H1 (cell line): ENCODE data around the gene GFPT1. TPM values are rescaled to one million over a fixed set of nuclear protein-coding genes. Genes with fewer than 3 reads are reported as not detected.

ENCODE experiments used
- CHD7 ChIP-seq: fragments of 300-600 bp; sonication (generic); IDR thresholded peaks from 2 replicates; pipeline ENCODE4 v1.7.1; 2012; ENCODE audit warnings: low read length, moderate library complexity, mild to moderate bottlenecking, inconsistent platforms; ENCODE audit not compliant: insufficient replicate concordance
- RAD21 ChIP-seq, 2 experiments: IDR thresholded peaks in 1 of 2; conservative IDR thresholded peaks in 1 of 2; 2 replicates each; pipeline ENCODE4 v1.6.1; 2011; ENCODE audit warnings: low read depth in 2 of 2, low read length in 2 of 2, improper control_type of control experiment in 1 of 2, inconsistent platforms in 1 of 2, mild to moderate bottlenecking in 1 of 2, moderate library complexity in 1 of 2
- SAP30 ChIP-seq: fragments of 300-600 bp; sonication (generic); IDR thresholded peaks from 2 replicates; pipeline ENCODE4 v1.7.1; 2012; ENCODE audit warnings: low read length, moderate library complexity, mild to moderate bottlenecking, inconsistent platforms; ENCODE audit not compliant: insufficient read depth, insufficient replicate concordance
- polyA plus RNA-seq, 7 experiments: library from polyadenylated mRNA; depleted of rRNA in 3 of 7; stranded (reverse) in 5 of 7; unstranded in 2 of 7; fragments of >200 nt in 5 of 7; fragments of 200-250 nt in 2 of 7; gene quantifications; 1 replicate in 5 of 7; 2 replicates in 1 of 7; 4 replicates in 1 of 7; pipeline versions ENCODE4 v1.2.1 to v1.2.3, GENCODE V29; 2011 to 2013; ENCODE audit warnings: missing spikeins in 2 of 7, mixed read lengths in 2 of 7
- total RNA-seq: library from RNA; stranded (reverse); fragmentation: NEBNext Ultra II Directional; extraction: Animal tissue kit (Norgen Biotek cat#: 25700); gene quantifications from 2 replicates; pipeline ENCODE4 v1.2.1, GENCODE V29; 2021

GFPT1 gene
- total and polyA plus RNA-seq, 2 of the 8 experiments (the other 6 are each of a cell fraction or from before 2014, with no cell fraction given): 13.3 to 76.2 TPM

DNA sequence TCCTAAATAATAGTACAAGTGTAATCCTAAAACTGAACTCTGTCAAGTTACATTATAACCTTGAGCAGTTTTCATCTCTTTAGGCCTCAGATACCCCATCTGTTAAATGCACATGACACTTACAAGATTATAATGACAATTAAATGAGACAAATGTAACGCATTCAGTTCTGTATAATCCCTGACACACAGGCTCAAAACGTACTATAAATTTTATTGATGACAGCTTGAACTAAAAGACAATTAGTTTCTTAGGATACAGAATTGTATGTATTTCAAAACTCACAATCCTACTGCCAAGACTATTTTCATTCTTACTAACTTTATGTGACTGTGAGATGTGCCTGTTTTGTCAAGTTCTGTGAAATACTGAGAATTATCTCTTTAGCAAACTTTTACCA is 56.2 kb downstream of the GFPT1 start (continued):
- TF ChIP-seq CHD7: no peak
- TF ChIP-seq RAD21 (IDR thresholded peaks at IDR 0.05 in 1 of 2, conservative IDR thresholded peaks at IDR 0.05 in 1 of 2; ENCODE audit: low read depth in 2 of 2, low read length in 2 of 2): no peak
- TF ChIP-seq SAP30: no peak
